OCI-LY3 (cell line): ENCODE measurements around the gene TM4SF20.

Experiments used
- H2AFZ ChIP-seq: fragments of 200-600, 300-600 bp; shearing (Covaris generic); 2 replicates; pipeline ENCODE4 v1.6.0; 2014; ENCODE audit warnings: antibody characterized with exemption, low read depth, low read length
- H3K27ac ChIP-seq: fragments of 200-600, 300-600 bp; sonication (generic); 2 replicates; pipeline ENCODE4 v1.5.1; 2014; ENCODE audit warnings: mild to moderate bottlenecking, low read length, moderate library complexity, mixed read lengths
- H3K27me3 ChIP-seq: fragments of 200-600, 300-600 bp; sonication (generic); 2 replicates; pipeline ENCODE4 v1.6.1; 2014; ENCODE audit warnings: low read depth, low read length, mixed read lengths
- H3K36me3 ChIP-seq: fragments of 200-600, 300-600 bp; sonication (generic); replicated peaks from 2 replicates; pipeline ENCODE3; 2014; ENCODE audit warnings: low read depth, low read length, mixed read lengths
- H3K4me1 ChIP-seq: fragments of 300-600, 200-600 bp; sonication (generic); 2 replicates; pipeline ENCODE4 v1.6.1; 2014; ENCODE audit warnings: low read length, mixed read lengths
- H3K4me2 ChIP-seq: fragments of 200-600, 300-600 bp; sonication (generic); 2 replicates; pipeline ENCODE4 v1.6.1; 2014; ENCODE audit warnings: low read length, mixed read lengths
- H3K4me3 ChIP-seq: fragments of 300-600, 200-600 bp; sonication (generic); 2 replicates; pipeline ENCODE4 v1.5.1; 2014; ENCODE audit warnings: antibody characterized with exemption, mild to moderate bottlenecking, low read length, moderate library complexity
- H3K79me2 ChIP-seq: fragments of 300-600, 200-600 bp; shearing (Covaris generic); 2 replicates; pipeline ENCODE4 v1.6.1; 2014; ENCODE audit warnings: mild to moderate bottlenecking, low read length, mixed read lengths
- H3K9ac ChIP-seq: fragments of 300-600, 200-600 bp; shearing (Covaris generic); 2 replicates; pipeline ENCODE4 v1.6.0; 2014; ENCODE audit warnings: mild to moderate bottlenecking, low read length, moderate library complexity
- H3K9me3 ChIP-seq: fragments of 200-600, 300-600 bp; shearing (Covaris generic); 2 replicates; pipeline ENCODE4 v1.6.1; 2014; ENCODE audit warnings: low read length, mixed read lengths; ENCODE audit not compliant: insufficient read depth
- H4K20me1 ChIP-seq: fragments of 200-600, 300-600 bp; sonication (generic); 2 replicates; pipeline ENCODE4 v1.6.1; 2016; ENCODE audit warnings: low read length, mixed read lengths; ENCODE audit not compliant: insufficient read depth
- CTCF ChIP-seq: fragments of 200-600, 300-600 bp; sonication (generic); IDR thresholded peaks from 2 replicates; pipeline ENCODE4 v1.5.1; 2014; ENCODE audit warnings: antibody characterized with exemption, low read length, low read depth
- EZH2phosphoT487 ChIP-seq: fragments of 200-600 bp; shearing (Covaris generic); IDR thresholded peaks from 2 replicates; pipeline ENCODE4 v1.6.1; 2018; ENCODE audit warnings: antibody characterized with exemption, mixed run types, low read depth

TM4SF20 gene

GRCh38 chr2:227348324-227348723, 30.8 kb downstream of the TM4SF20 start:
- H3K79me2 ChIP-seq: no peaks in the 10 kb centered on the region
- no peaks in the 10 kb centered on the region for H4K20me1 ChIP-seq
- TF ChIP-seq CTCF (no peak), EZH2phosphoT487 (no peak)
- peaks cover 8% of the 10 kb centered on the region for H3K36me3 ChIP-seq
- no peak overlapping the region for H3K27ac ChIP-seq
- H3K9me3 ChIP-seq: no peaks in the 10 kb centered on the region
- no peaks in the 10 kb centered on the region for H3K27me3 ChIP-seq
- no peak overlapping the region for H2AFZ ChIP-seq
- peaks cover 23% of the 10 kb centered on the region for H3K4me1 ChIP-seq
- H3K4me2 ChIP-seq: no peak overlapping the region
- no peak overlapping the region for H3K4me3 ChIP-seq
- no peak overlapping the region for H3K9ac ChIP-seq

- no peak overlapping the region for H3K9ac ChIP-seq
- H4K20me1 ChIP-seq: no peaks in the 10 kb centered on the region
- H3K4me3 ChIP-seq: no peak overlapping the region
- TF ChIP-seq EZH2phosphoT487 (no peak), CTCF (no peak)
- no peak overlapping the region for H2AFZ ChIP-seq
- H3K27ac ChIP-seq: no peak overlapping the region
- no peak overlapping the region for H3K4me2 ChIP-seq
- H3K9me3 ChIP-seq: no peaks in the 10 kb centered on the region
- peaks cover 6% of the 10 kb centered on the region for H3K36me3 ChIP-seq
- H3K4me1 ChIP-seq: peaks cover 23% of the 10 kb centered on the region
- H3K79me2 ChIP-seq: no peaks in the 10 kb centered on the region
- no peaks in the 10 kb centered on the region for H3K27me3 ChIP-seq
Observed at GRCh38 chr2:227347117-227347516, 32.0 kb downstream of the TM4SF20 start.

- Histone ChIP-seq H3K9ac (no peak overlapping the region), H3K79me2 (no peaks in the 10 kb centered on the region), H3K4me3 (no peak overlapping the region), H2AFZ (no peak overlapping the region), H3K4me1 (no peaks in the 10 kb centered on the region), H3K27me3 (no peaks in the 10 kb centered on the region), H4K20me1 (no peaks in the 10 kb centered on the region), H3K27ac (no peak overlapping the region), H3K9me3 (no peaks in the 10 kb centered on the region), H3K36me3 (no peaks in the 10 kb centered on the region), H3K4me2 (no peak overlapping the region)
- TF ChIP-seq EZH2phosphoT487 (no peak), CTCF (no peak)
Observed at GRCh38 chr2:227344231-227344630, 34.9 kb downstream of the TM4SF20 start.

GRCh38 chr2:227341553-227341952, 37.6 kb downstream of the TM4SF20 start:
- Histone ChIP-seq H3K9me3 (no peaks in the 10 kb centered on the region), H3K36me3 (no peaks in the 10 kb centered on the region), H3K4me2 (no peak overlapping the region), H3K4me3 (no peak overlapping the region), H2AFZ (no peak overlapping the region), H3K9ac (no peak overlapping the region), H3K4me1 (no peaks in the 10 kb centered on the region), H3K79me2 (no peaks in the 10 kb centered on the region), H3K27ac (no peak overlapping the region), H3K27me3 (no peaks in the 10 kb centered on the region), H4K20me1 (no peaks in the 10 kb centered on the region)
- TF ChIP-seq EZH2phosphoT487 (no peak), CTCF (no peak)
